HEK293 (cell line): ENCODE results near the gene MZB1.

ENCODE experiments used
- CTCF ChIA-PET: fragments of 350-600 bp; formaldehyde crosslinking; extraction: SDS; loops from one replicate; lab custom pipeline; 2021; ENCODE audit warnings: antibody characterized with exemption; lab: Yijun Ruan, JAX
- POLR2A ChIA-PET: fragments of 300-600 bp; formaldehyde crosslinking; extraction: SDS; loops from one replicate; lab custom pipeline; 2020; ENCODE audit warnings: antibody characterized with exemption, inconsistent platforms; lab: Yijun Ruan, JAX
- H3K27ac ChIP-seq: fragments of 200-500 bp; sonication (Bioruptor generic); 2 replicates; pipeline ENCODE4 v1.5.1; 2014; ENCODE audit warnings: low read depth, low read length, control low read depth, inconsistent platforms; ENCODE audit errors: extremely low read depth
- H3K36me3 ChIP-seq, 2 experiments: fragments of 200-500 bp in 1 of 2; sonication (Bioruptor generic) in 1 of 2; 1 replicate in 1 of 2; 2 replicates in 1 of 2; pipeline ENCODE4 v1.5.1; 2014 to 2017; ENCODE audit warnings: inconsistent platforms in 2 of 2, low read length in 2 of 2; ENCODE audit not compliant: control insufficient read depth in 2 of 2, insufficient read depth in 1 of 2
- H3K4me1 ChIP-seq: fragments of 200-500 bp; sonication (Bioruptor generic); 2 replicates; pipeline ENCODE4 v1.5.1; 2014; ENCODE audit warnings: mild to moderate bottlenecking, low read length, inconsistent platforms; ENCODE audit not compliant: control insufficient read depth, insufficient read depth
- H3K4me3 ChIP-seq: 2 replicates; pipeline ENCODE4 v1.5.1; 2011; ENCODE audit warnings: low read depth, mild to moderate bottlenecking, control low read depth, low read length, moderate library complexity
- H3K9me3 ChIP-seq: fragments of 200-500 bp; sonication (Bioruptor generic); 2 replicates; pipeline ENCODE4 v1.5.1; 2014; ENCODE audit warnings: low read depth, low read length, inconsistent platforms; ENCODE audit not compliant: control insufficient read depth, insufficient read depth
- CTCF ChIP-seq: fragments of 450-650 bp; formaldehyde crosslinking; IDR thresholded peaks from 2 replicates; pipeline ENCODE4 v1.5.1; 2016; ENCODE audit warnings: missing biosample characterization, missing genetic modification characterization
- GLIS1 ChIP-seq: fragments of 450-650 bp; formaldehyde crosslinking; IDR thresholded peaks from 2 replicates; pipeline ENCODE4 v1.5.1; 2016; ENCODE audit warnings: missing biosample characterization, missing genetic modification characterization
- HOXD13 ChIP-seq: sonication (generic); formaldehyde crosslinking; IDR thresholded peaks from 2 replicates; pipeline ENCODE4 v1.8.0; 2022; ENCODE audit warnings: missing genetic modification reagents, borderline replicate concordance
- MYNN ChIP-seq: fragments of 450-650 bp; formaldehyde crosslinking; IDR thresholded peaks from 2 replicates; pipeline ENCODE4 v1.5.1; 2016; ENCODE audit warnings: missing biosample characterization, missing genetic modification characterization, borderline replicate concordance
- SP2 ChIP-seq: fragments of 450-650 bp; formaldehyde crosslinking; IDR thresholded peaks from 2 replicates; pipeline ENCODE4 v1.5.1; 2016; ENCODE audit warnings: missing biosample characterization, missing genetic modification characterization
- ZBTB11 ChIP-seq: fragments of 450-650 bp; formaldehyde crosslinking; conservative IDR thresholded peaks from 2 replicates; pipeline ENCODE4 v1.5.1; 2016; ENCODE audit warnings: low read depth, missing biosample characterization, missing genetic modification characterization
- ZFP41 ChIP-seq: fragments of 450-650 bp; formaldehyde crosslinking; IDR thresholded peaks from 2 replicates; pipeline ENCODE4 v1.5.1; 2016; ENCODE audit warnings: missing biosample characterization, missing genetic modification characterization, borderline replicate concordance
- ZNF18 ChIP-seq: fragments of 450-650 bp; formaldehyde crosslinking; IDR thresholded peaks from 2 replicates; pipeline ENCODE4 v1.5.1; 2016; ENCODE audit warnings: missing biosample characterization, missing genetic modification characterization
- ZNF184 ChIP-seq: fragments of 450-650 bp; IDR thresholded peaks from 2 replicates; pipeline ENCODE4 v1.5.1; 2018; ENCODE audit warnings: missing biosample characterization, mild to moderate bottlenecking, missing genetic modification characterization
- ZNF274 ChIP-seq, 2 experiments: fragments of 200-500 bp in 1 of 2; fragments of 450-650 bp in 1 of 2; sonication (Bioruptor generic) in 1 of 2; formaldehyde crosslinking in 1 of 2; IDR thresholded peaks; 2 replicates each; pipeline versions ENCODE4 v1.5.1 to v1.6.1; 2014 to 2016; ENCODE audit warnings: borderline replicate concordance in 1 of 2, inconsistent platforms in 1 of 2, low read length in 1 of 2, missing biosample characterization in 1 of 2, missing genetic modification characterization in 1 of 2
- ZNF362 ChIP-seq: fragments of 450-650 bp; formaldehyde crosslinking; IDR thresholded peaks from 2 replicates; pipeline ENCODE4 v1.5.1; 2016; ENCODE audit warnings: missing biosample characterization, missing genetic modification characterization
- ZNF610 ChIP-seq: fragments of 450-650 bp; formaldehyde crosslinking; IDR thresholded peaks from 2 replicates; pipeline ENCODE4 v1.5.1; 2016; ENCODE audit warnings: missing biosample characterization, missing genetic modification characterization, borderline replicate concordance
- ZNF837 ChIP-seq: fragments of 450-650 bp; formaldehyde crosslinking; IDR thresholded peaks from 2 replicates; pipeline ENCODE4 v1.5.1; 2016; ENCODE audit warnings: missing biosample characterization, missing genetic modification characterization

MZB1 gene

GRCh38 chr5:139343476-139343875 lies 46.2 kb downstream of the MZB1 start:
- no peaks in the 10 kb centered on the region for H3K9me3 ChIP-seq
- TF ChIP-seq ZBTB11 (no peak), CTCF (tag by site-specific recombination) (no peak), ZNF362 (tag by site-specific recombination) (peak; percentile 94), HOXD13 (CRISPR knock-in tag) (no peak), SP2 (peak; percentile 29; the same call in 1 of the 2 replicates), ZNF610 (tag by site-specific recombination) (no peak), ZNF18 (tag by site-specific recombination) (0 out of 2 replicates have a peak, but pooled peaks have one; percentile 12)
- no peak overlapping the region for H3K27ac ChIP-seq
- peaks cover 16 to 39% of the 10 kb centered on the region in 2 experiments for H3K36me3 ChIP-seq
- peaks cover 11% of the 10 kb centered on the region for H3K4me1 ChIP-seq
- POLR2A ChIA-PET = interaction anchor here (1.5 kb wide), 1 partner anchor 21 kb away, joined by 4 read pairs; no protein-coding TSS in a partner anchor
- H3K4me3 ChIP-seq = peak overlapping the region; percentile 97
- CTCF ChIA-PET = interaction anchor here (0.6 to 0.7 kb wide), 2 partner anchors 17 to 990 kb away, joined by 3 read pairs; no protein-coding TSS in a partner anchor

GRCh38 chr5:139342423-139342723 lies 47.3 kb downstream of the MZB1 start:
- Histone ChIP-seq H3K27ac (peak overlapping the region; percentile 97), H3K4me3 (peak overlapping the region; percentile 97), H3K9me3 (no peaks in the 10 kb centered on the region), H3K36me3 (peaks cover 16 to 28% of the 10 kb centered on the region in 2 experiments), H3K4me1 (peaks cover 11% of the 10 kb centered on the region)
- POLR2A ChIA-PET = interaction anchor here (0.5 to 3.3 kb wide), 27 partner anchors 10 to 1129 kb away, joined by 3 to 62 read pairs (median 5); partner anchors contain the start of genes CDC23, DNAJC18, HSPA9 and MATR3
- no peak for TF ChIP-seq GLIS1 (tag by site-specific recombination)
- no peak for TF ChIP-seq ZFP41 (tag by site-specific recombination)
- no peak for TF ChIP-seq ZNF837 (tag by site-specific recombination)
- no peak for TF ChIP-seq MYNN (tag by site-specific recombination)
- 0 out of 2 replicates have a peak, but pooled peaks have one; percentile 28 for TF ChIP-seq ZNF184 (tag by site-specific recombination)
- no peak for TF ChIP-seq ZNF274 (IDR thresholded peaks at IDR 0.05; ENCODE audit: low read length)
- TF ChIP-seq ZNF274 (tag by site-specific recombination; IDR thresholded peaks at IDR 0.05; ENCODE audit: borderline replicate concordance) = no peak
- CTCF ChIA-PET = interaction anchor here (0.5 to 1.6 kb wide), 16 partner anchors 8 to 786 kb away, joined by 3 to 7 read pairs (median 4); partner anchors contain the start of gene MATR3
